ENCODE measurements around the gene SMARCA4. TPM values are rescaled to one million over a fixed set of nuclear protein-coding genes. Genes with fewer than 3 reads are reported as not detected.

Gene SMARCA4
- total RNA-seq, 2 experiments from 2014 or later, result 97.0 to 98.7 TPM

- POLR2A ChIA-PET, result interaction anchor here (1.1 kb wide), 1 partner anchor 38 kb away, joined by 3 read pairs; the partner anchor contains the start of gene LDLR
- Mint-ChIP-seq H3K36me3 (ENCODE audit: low read depth) (peaks cover 9% of the 10 kb centered on the region), H3K4me3 (no peak overlapping the region), H3K27me3 (no peaks in the 10 kb centered on the region), H3K4me1 (ENCODE audit: low read depth) (peaks cover 28% of the 10 kb centered on the region), H3K9me3 (no peaks in the 10 kb centered on the region), H3K27ac (peak overlapping the region; percentile 55)
- DNase-seq, result no peak
- TF ChIP-seq CTCF (IDR thresholded peaks at IDR 0.05), result no peak
- CTCF ChIA-PET, result interaction anchor here (1.1 kb wide), 1 partner anchor 15 kb away, joined by 5 read pairs; no protein-coding TSS in a partner anchor
- ATAC-seq, result no peak
- intact Hi-C loops (cut with micrococcal nuclease), result no loop called here
These were observed 89.7 kb downstream of the SMARCA4 start for GRCh38 chr19:11050323-11051114.

GRCh38 chr19:11053817-11054195, 93.0 kb downstream of the SMARCA4 start:
- DNase-seq (no peak), ATAC-seq (no peak)
- intact Hi-C loops (cut with micrococcal nuclease), result no loop called here
- Mint-ChIP-seq H3K27me3 (no peaks in the 10 kb centered on the region), H3K4me1 (ENCODE audit: low read depth) (peaks cover 14% of the 10 kb centered on the region), H3K9me3 (no peaks in the 10 kb centered on the region), H3K4me3 (no peak overlapping the region), H3K27ac (no peak overlapping the region), H3K36me3 (ENCODE audit: low read depth) (peaks cover 5% of the 10 kb centered on the region)
- ChIA-PET POLR2A (interaction anchor here (0.6 kb wide), 1 partner anchor 72 kb away, joined by 3 read pairs; no protein-coding TSS in a partner anchor), CTCF (no interaction called here)
- TF ChIP-seq CTCF (IDR thresholded peaks at IDR 0.05), result no peak

GRCh38 chr19:11054200-11054599, 93.4 kb downstream of the SMARCA4 start:
- no peak for DNase-seq
- ChIA-PET CTCF (no interaction called here), POLR2A (no interaction called here)
- no peak overlapping the region for H3K4me3 Mint-ChIP-seq
- TF ChIP-seq CTCF (IDR thresholded peaks at IDR 0.05), result no peak
- H3K27ac Mint-ChIP-seq, result no peak overlapping the region
- peaks cover 11% of the 10 kb centered on the region for H3K4me1 Mint-ChIP-seq (ENCODE audit: low read depth)
- no peaks in the 10 kb centered on the region for H3K27me3 Mint-ChIP-seq
- no peaks in the 10 kb centered on the region for H3K9me3 Mint-ChIP-seq
- intact Hi-C loops (cut with micrococcal nuclease), result no loop called here
- no peak for ATAC-seq
- peaks cover 6% of the 10 kb centered on the region for H3K36me3 Mint-ChIP-seq (ENCODE audit: low read depth)

- peaks cover 8% of the 10 kb centered on the region for H3K36me3 Mint-ChIP-seq (ENCODE audit: low read depth)
- intact Hi-C loops (cut with micrococcal nuclease), result no loop called here
- H3K9me3 Mint-ChIP-seq, result no peaks in the 10 kb centered on the region
- TF ChIP-seq CTCF (IDR thresholded peaks at IDR 0.05), result no peak
- DNase-seq (no peak), ATAC-seq (no peak)
- H3K4me3 Mint-ChIP-seq, result no peak overlapping the region
- no peaks in the 10 kb centered on the region for H3K27me3 Mint-ChIP-seq
- ChIA-PET CTCF (no interaction called here), POLR2A (no interaction called here)
- peaks cover 6% of the 10 kb centered on the region for H3K4me1 Mint-ChIP-seq (ENCODE audit: low read depth)
- no peak overlapping the region for H3K27ac Mint-ChIP-seq
These were observed 93.8 kb downstream of the SMARCA4 start for GRCh38 chr19:11054628-11055027.

GRCh38 chr19:11058246-11059030, 97.6 kb downstream of the SMARCA4 start:
- CTCF ChIA-PET, result no interaction called here
- no peak for ATAC-seq
- no peak for TF ChIP-seq CTCF (IDR thresholded peaks at IDR 0.05)

More at GRCh38 chr19:11058246-11059030, 97.6 kb downstream of the SMARCA4 start:
- H3K4me1 Mint-ChIP-seq (ENCODE audit: low read depth), result no peaks in the 10 kb centered on the region
- H3K36me3 Mint-ChIP-seq (ENCODE audit: low read depth), result peaks cover 11% of the 10 kb centered on the region
- intact Hi-C loops (cut with micrococcal nuclease), result no loop called here
- no peak overlapping the region for H3K27ac Mint-ChIP-seq
- H3K27me3 Mint-ChIP-seq, result no peaks in the 10 kb centered on the region
- POLR2A ChIA-PET, result no interaction called here
- no peak for DNase-seq
- no peaks in the 10 kb centered on the region for H3K9me3 Mint-ChIP-seq
- H3K4me3 Mint-ChIP-seq, result no peak overlapping the region

Data from activated CD8-positive, alpha-beta T cell treated with anti-CD3 and anti-CD28 coated beads for 36 hours (primary cell).